HG02840 (cell line): Measurements from ENCODE around the gene PPARGC1A.

Experiments
- ATAC-seq: cut with Tn5 transposase; IDR thresholded peaks from one replicate; pipeline ENCODE4 v1.9.1; 2021; ENCODE audit warnings: mild to moderate bottlenecking, moderate library complexity, moderate number of reproducible peaks; ENCODE audit not compliant: unreplicated experiment, low FRiP score

PPARGC1A gene

DNA sequence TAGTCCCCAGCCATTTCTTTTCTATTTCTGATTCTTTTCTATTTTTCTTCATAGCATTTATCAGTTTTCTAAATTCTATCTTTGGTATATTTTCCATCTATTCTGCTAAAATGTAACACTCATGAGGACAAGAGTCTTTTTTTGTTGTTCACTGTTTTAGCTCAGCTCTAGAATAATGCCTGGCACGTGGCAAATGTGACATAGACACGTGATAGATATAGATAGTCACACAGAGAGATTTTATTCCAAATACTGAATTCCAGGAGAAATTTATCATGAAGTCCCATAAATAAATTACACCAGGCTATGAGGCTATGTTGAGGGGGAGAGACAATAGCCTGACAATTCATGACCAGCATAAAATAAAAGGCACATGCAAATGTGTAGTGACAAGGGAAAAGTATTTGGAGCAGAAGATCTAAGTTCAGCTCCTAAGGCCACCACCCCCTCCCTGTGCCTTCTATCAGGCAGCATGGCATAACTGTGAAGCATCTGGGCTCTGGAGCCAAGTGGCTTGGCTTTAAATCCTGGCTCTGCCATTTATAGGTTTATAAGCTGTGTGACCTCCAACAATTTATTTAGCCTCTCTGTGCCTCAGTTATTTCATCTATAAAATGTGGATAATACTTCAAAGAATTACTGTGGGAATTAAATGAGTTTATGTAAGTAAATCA lies 25.7 kb upstream of the PPARGC1A start:
- no peak for ATAC-seq

- ATAC-seq, result no peak
Measured at GRCh38 chr4:23911675-23912455, 22.0 kb upstream of the PPARGC1A start.

- ATAC-seq, result no peak
Measured at GRCh38 chr4:23909671-23910070, 19.8 kb upstream of the PPARGC1A start.

GRCh38 chr4:23906839-23907238 lies 17.0 kb upstream of the PPARGC1A start:
- no peak for ATAC-seq

DNA sequence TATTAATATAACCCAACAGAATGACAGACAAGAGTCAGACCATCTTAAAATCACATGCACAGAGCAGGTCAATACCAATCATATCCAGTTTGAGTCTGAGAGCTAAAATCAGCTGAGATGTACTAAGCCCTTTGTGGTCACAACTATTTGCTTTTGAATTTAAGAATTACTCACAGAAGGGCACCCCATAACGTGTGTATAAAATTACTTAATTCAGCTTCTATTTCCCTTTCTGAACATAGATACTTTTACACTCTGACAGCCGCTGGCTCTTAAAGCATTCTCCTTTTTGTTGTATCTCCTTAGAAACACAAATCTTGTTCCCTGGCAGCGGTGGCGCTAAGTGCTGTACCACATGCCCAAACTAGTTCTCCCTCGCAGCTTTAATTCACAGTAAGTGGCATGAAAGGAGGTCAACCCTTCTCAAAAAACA lies 14.8 kb upstream of the PPARGC1A start:
- no peak for ATAC-seq

DNA sequence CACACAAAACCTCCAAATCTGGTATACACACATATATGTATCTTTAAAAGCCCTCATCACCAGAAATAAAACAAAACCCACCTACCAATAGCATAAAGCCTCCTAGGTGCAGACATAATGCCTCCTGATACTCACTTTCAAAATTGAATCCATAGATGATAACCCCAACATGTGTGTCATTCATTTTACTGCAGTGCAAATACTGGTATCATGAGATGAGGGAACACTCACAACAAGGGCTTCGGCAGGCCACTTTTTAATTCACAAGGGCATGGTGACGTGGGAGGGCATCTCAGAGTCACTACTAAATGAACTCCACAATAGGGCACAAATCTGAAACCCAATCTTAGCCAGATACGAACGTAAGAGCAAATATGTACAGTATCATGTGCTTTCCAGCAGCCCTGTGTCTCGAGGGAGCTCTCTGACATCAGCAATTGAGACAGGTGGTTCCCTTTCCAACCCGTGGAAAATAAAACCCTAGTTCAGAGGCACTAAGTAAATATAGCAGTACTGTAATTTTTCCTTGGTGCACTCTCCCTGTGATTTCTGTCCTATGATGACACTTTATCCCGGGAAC lies 14.1 kb upstream of the PPARGC1A start:
- no peak for ATAC-seq

- ATAC-seq, result no peak
Measured at GRCh38 chr4:23902222-23902804, 12.5 kb upstream of the PPARGC1A start.

GRCh38 chr4:23900636-23901035 lies 10.8 kb upstream of the PPARGC1A start:
- no peak for ATAC-seq

GRCh38 chr4:23899565-23899964 lies 9.7 kb upstream of the PPARGC1A start:
- no peak for ATAC-seq

- no peak for ATAC-seq
Measured at GRCh38 chr4:23897564-23898109, 7.8 kb upstream of the PPARGC1A start.

DNA sequence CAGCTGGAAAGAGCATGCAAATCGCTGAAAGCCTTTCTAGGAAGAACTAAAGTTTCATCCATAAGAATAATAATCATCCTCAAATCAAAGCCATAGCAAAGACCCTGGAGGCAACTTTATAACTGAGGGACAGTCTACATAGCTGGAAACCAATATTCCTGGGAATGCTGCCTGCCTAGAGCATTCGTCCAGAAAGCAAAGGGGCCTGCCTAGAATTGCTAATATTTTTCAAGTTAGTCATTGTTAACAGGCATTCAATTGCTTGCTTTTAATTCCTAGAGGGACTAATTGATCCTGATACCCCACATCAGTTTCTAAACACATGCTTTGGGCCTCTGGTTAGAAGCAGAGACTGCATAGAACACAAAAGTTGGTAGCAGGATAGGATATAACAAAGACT lies 4.2 kb upstream of the PPARGC1A start:
- ATAC-seq, result no peak

DNA sequence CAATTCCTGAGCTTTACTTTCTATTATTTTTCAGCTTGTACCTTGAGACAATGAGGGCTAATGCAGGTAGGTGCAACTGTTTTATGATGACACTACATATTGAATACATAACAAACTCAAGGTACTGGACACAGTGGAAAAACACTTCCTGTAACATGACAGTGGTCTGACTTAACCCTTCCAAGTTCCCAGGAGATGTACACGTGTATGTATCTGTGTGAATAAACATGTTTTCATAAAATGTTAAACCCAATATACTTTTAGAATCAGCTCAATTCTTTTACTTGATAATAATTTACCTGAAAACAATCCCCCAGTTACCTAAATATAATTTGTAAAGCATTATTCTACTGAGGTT lies 1.2 kb upstream of the PPARGC1A start:
- ATAC-seq, result no peak

DNA sequence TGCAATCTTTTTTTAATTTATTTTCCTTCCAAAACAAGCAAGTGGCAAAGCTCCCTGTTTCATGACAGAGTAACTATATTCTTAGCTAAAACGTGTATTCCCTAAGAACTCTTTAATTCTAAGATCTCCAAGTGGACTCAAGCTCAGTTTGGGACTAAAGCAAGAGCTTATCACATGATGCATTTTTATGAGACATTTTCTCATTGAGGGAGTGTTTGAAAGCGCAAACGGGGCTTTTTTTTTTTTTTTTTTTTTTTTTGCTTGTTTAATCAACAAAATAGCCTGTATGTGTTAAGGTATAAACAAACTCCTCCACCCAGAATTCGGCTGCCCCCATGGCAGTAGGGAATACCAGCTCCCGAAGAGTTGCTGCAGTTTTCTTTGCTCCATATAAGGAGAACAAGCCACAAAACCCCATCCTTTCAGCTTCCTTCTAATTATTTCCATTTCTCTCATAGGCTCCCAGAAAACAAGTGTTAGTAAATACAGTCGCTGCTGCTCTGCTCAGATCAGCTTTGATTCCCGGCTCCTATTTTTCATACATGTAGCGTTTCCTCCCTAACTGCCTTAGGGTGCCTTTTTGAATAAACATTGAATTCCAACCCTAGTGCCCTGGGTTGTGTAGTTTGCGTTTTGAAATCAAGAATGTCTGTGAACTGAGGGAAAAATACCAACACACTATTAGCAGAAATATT lies 669 bp upstream of the PPARGC1A start:
- ATAC-seq, result no peak

- no peak for ATAC-seq
Measured at GRCh38 chr4:23889391-23889790, 456 bp downstream of the PPARGC1A start.

GRCh38 chr4:23888421-23889319 lies 1.2 kb downstream of the PPARGC1A start:
- ATAC-seq, result no peak

GRCh38 chr4:23887989-23888388 lies 1.9 kb downstream of the PPARGC1A start:
- ATAC-seq, result no peak

DNA sequence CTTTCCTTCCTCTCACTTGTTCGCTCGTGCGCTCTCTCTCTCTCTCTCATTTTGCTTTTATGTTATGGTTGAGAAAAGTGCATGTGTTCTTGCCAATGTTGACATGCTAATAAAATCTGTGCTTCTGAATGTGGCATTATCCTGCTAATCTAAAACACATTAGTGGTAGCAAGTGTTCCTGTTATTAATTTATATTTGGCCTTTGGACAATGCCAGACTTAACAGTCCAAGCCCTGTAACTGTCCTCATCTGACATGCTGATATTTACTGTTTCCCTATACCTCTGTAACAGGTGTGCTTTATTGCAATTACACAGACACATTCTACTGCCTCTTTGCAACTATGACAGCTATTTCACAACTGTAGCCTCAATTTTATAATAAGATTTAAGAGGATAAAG lies 2.7 kb downstream of the PPARGC1A start:
- no peak for ATAC-seq

DNA sequence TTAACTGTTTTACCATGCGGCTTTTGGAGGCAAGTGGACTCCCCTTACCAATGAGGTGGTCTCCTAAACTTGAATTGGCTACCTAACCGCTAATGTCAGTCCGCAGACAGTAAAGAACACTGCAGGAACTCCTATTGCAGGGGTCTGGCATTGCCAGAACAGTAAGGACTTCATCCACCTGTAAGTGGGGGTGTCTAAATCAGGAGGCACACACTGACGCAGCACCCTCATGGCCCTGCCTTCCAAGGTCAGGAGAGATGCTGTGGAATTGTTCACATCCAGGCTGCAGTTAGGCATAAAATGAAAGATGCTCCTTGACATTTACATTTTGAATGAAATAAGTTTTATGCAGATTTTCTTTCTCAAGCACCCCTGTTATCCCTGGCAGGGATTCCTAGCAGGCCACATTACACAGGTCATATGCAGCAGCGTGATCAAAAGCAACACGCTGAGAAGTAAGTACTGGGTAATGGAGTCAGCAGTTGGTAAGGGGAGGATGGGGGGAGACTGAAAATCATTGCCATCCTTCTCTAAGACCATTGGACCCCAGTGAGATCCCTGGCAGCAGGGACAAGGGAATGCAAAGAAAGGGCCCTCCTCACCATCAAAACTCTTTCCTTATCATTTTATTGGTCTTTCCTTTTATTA lies 3.8 kb downstream of the PPARGC1A start:
- ATAC-seq, result no peak

DNA sequence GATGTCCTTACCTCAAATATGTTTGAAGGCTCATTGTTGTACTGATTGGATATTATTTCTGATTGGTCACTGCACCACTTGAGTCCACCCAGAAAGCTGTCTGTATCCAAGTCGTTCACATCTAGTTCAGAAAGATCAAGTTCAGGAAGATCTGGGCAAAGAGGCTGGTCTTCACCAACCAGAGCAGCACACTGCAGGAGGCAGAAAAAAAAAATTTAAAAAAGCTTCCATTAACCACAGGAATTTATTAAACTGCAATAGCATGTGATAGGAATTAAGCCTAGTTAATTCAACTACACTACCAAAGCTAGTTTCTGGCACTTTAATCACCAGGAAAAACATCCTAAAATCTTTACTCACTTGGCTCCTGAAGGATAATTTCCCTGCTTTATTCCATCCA lies 5.1 kb downstream of the PPARGC1A start:
- no peak for ATAC-seq
